ENCODE data around the gene SPTBN5. TPM values are rescaled to one million over a fixed set of nuclear protein-coding genes. Genes with fewer than 3 reads are reported as not detected.

The SPTBN5 gene
- total RNA-seq, 1 experiment from 2014 or later: 0.96 TPM

GRCh38 chr15:41881550-41881919 lies 12.3 kb downstream of the SPTBN5 start:
- no peak overlapping the region for H3K27ac ChIP-seq (ENCODE audit: low read depth, low read length)
- no peaks in the 10 kb centered on the region for H3K36me3 ChIP-seq (ENCODE audit: control insufficient read depth in 1 of 2, insufficient read depth in 2 of 2, low read length in 2 of 2)
- ChIA-PET RAD21 (ENCODE audit: low non-redundant PET in 1 of 2, low total read pairs in 2 of 2, uncharacterized antibody in 2 of 2, unreplicated experiment in 2 of 2) (no interaction called here), POLR2A (no interaction called here), CTCF (no interaction called here)
- DNase-seq (ENCODE audit: low read depth, low spot score): no peak
- no peak overlapping the region for H3K4me3 ChIP-seq (replicated peaks in 1 of 2; ENCODE audit: low read depth in 1 of 2, low read length in 2 of 2)
- BruUV-seq (replicated peaks): no TSS peak
- no peak overlapping the region for H3K4me2 ChIP-seq (ENCODE audit: low read length)
- no peak overlapping the region for H3K9ac ChIP-seq (ENCODE audit: low read length)
- ATAC-seq: no peak
- intact Hi-C loops (cut with micrococcal nuclease): no loop called here
- TF ChIP-seq CTCF (IDR thresholded peaks at IDR 0.05 in 2 of 3, conservative IDR thresholded peaks at IDR 0.05 in 1 of 3; ENCODE audit: borderline replicate concordance in 1 of 3, insufficient read depth in 1 of 3, low read depth in 2 of 3, low read length in 2 of 3) (no peak), FOSL1 (IDR thresholded peaks at IDR 0.05; ENCODE audit: low read depth) (no peak), CEBPB (IDR thresholded peaks at IDR 0.05; ENCODE audit: low read depth) (no peak), EGR1 (IDR thresholded peaks at IDR 0.05; ENCODE audit: low read depth) (no peak), SRF (IDR thresholded peaks at IDR 0.05; ENCODE audit: low read depth) (no peak), SIN3A (IDR thresholded peaks at IDR 0.05; ENCODE audit: low read depth) (no peak), YY1 (IDR thresholded peaks at IDR 0.05; ENCODE audit: extremely low read depth, insufficient replicate concordance, low read depth, low read length) (no peak), JUND (IDR thresholded peaks at IDR 0.05) (no peak), REST (IDR thresholded peaks at IDR 0.05; ENCODE audit: low read depth) (no peak), EZH2phosphoT487 (IDR thresholded peaks at IDR 0.05; ENCODE audit: borderline replicate concordance) (no peak)
- no peaks in the 10 kb centered on the region for H3K4me1 ChIP-seq (ENCODE audit: control insufficient read depth in 1 of 2, insufficient read depth in 2 of 2, low read length in 2 of 2)
- no peaks in the 10 kb centered on the region for H3K79me2 ChIP-seq (ENCODE audit: insufficient read depth, low read length)
- no peaks in the 10 kb centered on the region for H3K9me3 ChIP-seq (ENCODE audit: control insufficient read depth in 1 of 2, insufficient read depth in 1 of 2, low read depth in 1 of 2, low read length in 2 of 2)
- H4K20me1 ChIP-seq (ENCODE audit: insufficient read depth): no peaks in the 10 kb centered on the region
- H2AFZ ChIP-seq (ENCODE audit: low read depth, low read length, poor library complexity, severe bottlenecking): no peak overlapping the region
- H3K27me3 ChIP-seq (ENCODE audit: insufficient read depth, low read length): no peaks in the 10 kb centered on the region
- no peaks in the 10 kb centered on the region for H3K9me2 ChIP-seq (ENCODE audit: insufficient read depth)

All from HCT116 (cell line).